Progenitor cell of endocrine pancreas (in vitro differentiated cells): ENCODE measurements around the gene LRRC27. TPM values are rescaled to one million over a fixed set of nuclear protein-coding genes. Genes with fewer than 3 reads are reported as not detected.

Experiments
- DNase-seq: peaks from one replicate; pipeline ENCODE4 v3.0.0; 2021; ENCODE audit warnings: low spot score; ENCODE audit not compliant: unreplicated experiment
- H3K27ac Mint-ChIP-seq: 2 replicates; pipeline ENCODE4 v1.8.0; 2021; ENCODE audit warnings: mild to moderate bottlenecking, moderate library complexity, mixed read lengths
- H3K27me3 Mint-ChIP-seq: 2 replicates; pipeline ENCODE4 v1.8.0; 2021; ENCODE audit warnings: mixed read lengths
- H3K36me3 Mint-ChIP-seq: 2 replicates; pipeline ENCODE4 v1.8.0; 2022; ENCODE audit warnings: mixed read lengths; ENCODE audit not compliant: insufficient read depth
- H3K4me1 Mint-ChIP-seq: 2 replicates; pipeline ENCODE4 v1.8.0; 2021; ENCODE audit warnings: low read depth, mixed read lengths
- H3K4me3 Mint-ChIP-seq: 2 replicates; pipeline ENCODE4 v1.8.0; 2021; ENCODE audit warnings: low read depth, mild to moderate bottlenecking, moderate library complexity, mixed read lengths
- H3K9me3 Mint-ChIP-seq: 2 replicates; pipeline ENCODE4 v1.8.0; 2021; ENCODE audit warnings: low read depth, mixed read lengths
- total RNA-seq: library from RNA; stranded (reverse); gene quantifications from 2 replicates; pipeline ENCODE4 v1.2.1, GENCODE V29; 2021
- TF ChIP-seq, protein P1 (sequence below): fragments of 200-600 bp; sonication (generic); IDR thresholded peaks from one replicate; pipeline ENCODE4 v1.5.0; 2021; ENCODE audit warnings: antibody characterized with exemption, mild to moderate bottlenecking; ENCODE audit not compliant: unreplicated experiment

The LRRC27 gene
- total RNA-seq, 1 donor from 2014 or later: 22.1 TPM

DNA sequence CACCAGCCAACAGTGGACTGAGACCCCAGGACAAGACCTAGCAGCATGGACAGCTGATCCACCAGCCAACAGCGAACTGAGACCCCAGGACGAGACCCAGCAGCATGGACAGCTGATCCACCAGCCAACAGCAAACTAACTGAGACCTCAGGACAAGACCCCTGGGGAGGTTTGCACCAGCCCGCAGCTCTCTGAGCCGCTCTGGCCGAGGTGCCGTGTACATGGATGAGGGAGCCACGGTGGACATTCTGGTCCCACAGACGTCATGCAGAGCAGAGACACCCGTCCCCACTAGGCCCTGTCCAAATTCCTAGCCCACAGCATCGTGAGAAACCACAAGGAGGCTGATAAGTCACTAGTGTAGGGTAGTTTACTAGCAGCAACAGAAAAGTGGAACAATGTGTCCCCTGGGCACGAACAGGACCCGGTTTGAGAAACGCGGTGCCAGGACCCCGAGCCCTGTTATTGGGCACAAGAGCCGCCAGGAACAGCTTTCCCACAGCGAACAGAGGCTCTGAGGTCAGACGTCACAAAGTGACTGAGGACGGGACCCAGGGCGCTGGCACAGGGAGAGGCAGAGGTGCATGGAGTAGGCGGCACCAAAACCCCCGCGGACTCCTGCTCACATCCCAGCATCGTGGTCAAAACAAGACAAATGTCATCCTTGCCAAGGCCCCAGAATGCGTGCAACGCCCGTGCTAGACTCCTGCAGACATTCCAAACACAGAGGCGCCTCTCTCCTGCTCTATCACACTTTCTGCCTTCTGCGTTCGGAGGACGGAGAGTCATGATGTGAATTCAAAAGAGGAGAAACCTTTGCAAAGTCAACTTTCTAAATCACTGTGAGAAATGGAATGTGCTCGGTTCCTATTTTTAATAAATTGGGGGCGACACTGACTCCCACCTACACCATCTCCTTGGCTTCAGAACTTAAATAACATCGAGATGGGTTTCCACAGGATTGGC is 32.3 kb upstream of the LRRC27 start:
- no peak for DNase-seq
- Mint-ChIP-seq H3K36me3 (no peaks in the 10 kb centered on the region), H3K4me3 (no peak overlapping the region), H3K9me3 (no peaks in the 10 kb centered on the region), H3K27ac (no peak overlapping the region), H3K27me3 (peaks cover 39% of the 10 kb centered on the region), H3K4me1 (peaks cover 1% of the 10 kb centered on the region)
- TF ChIP-seq, protein P1, sequence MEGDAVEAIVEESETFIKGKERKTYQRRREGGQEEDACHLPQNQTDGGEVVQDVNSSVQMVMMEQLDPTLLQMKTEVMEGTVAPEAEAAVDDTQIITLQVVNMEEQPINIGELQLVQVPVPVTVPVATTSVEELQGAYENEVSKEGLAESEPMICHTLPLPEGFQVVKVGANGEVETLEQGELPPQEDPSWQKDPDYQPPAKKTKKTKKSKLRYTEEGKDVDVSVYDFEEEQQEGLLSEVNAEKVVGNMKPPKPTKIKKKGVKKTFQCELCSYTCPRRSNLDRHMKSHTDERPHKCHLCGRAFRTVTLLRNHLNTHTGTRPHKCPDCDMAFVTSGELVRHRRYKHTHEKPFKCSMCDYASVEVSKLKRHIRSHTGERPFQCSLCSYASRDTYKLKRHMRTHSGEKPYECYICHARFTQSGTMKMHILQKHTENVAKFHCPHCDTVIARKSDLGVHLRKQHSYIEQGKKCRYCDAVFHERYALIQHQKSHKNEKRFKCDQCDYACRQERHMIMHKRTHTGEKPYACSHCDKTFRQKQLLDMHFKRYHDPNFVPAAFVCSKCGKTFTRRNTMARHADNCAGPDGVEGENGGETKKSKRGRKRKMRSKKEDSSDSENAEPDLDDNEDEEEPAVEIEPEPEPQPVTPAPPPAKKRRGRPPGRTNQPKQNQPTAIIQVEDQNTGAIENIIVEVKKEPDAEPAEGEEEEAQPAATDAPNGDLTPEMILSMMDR: no peak

DNA sequence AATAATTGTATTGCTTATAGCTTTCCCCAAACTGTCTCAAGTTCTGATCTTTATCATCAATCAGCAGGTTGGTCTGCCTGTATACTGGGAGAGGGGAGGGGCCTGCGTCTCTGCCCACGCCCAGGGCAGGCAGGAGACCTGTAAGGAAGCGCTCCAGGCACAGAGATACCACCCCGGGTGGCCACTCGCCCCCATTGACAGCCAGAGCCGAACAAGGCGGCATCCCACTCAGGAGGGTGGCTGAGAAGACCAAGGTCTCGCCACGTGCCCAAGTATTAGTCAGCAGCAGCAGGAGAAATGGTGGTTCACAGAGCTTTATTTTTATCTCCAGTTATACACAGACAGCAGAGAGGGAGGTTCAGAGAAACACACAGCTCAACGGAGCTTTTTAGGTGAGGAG is 31.4 kb upstream of the LRRC27 start:
- TF ChIP-seq, protein P1: no peak
- no peak for DNase-seq
- H3K27me3 Mint-ChIP-seq: peaks cover 46% of the 10 kb centered on the region
- H3K9me3 Mint-ChIP-seq: no peaks in the 10 kb centered on the region
- H3K4me1 Mint-ChIP-seq: peaks cover 1% of the 10 kb centered on the region
- H3K36me3 Mint-ChIP-seq: no peaks in the 10 kb centered on the region
- no peak overlapping the region for H3K4me3 Mint-ChIP-seq
- no peak overlapping the region for H3K27ac Mint-ChIP-seq

DNA sequence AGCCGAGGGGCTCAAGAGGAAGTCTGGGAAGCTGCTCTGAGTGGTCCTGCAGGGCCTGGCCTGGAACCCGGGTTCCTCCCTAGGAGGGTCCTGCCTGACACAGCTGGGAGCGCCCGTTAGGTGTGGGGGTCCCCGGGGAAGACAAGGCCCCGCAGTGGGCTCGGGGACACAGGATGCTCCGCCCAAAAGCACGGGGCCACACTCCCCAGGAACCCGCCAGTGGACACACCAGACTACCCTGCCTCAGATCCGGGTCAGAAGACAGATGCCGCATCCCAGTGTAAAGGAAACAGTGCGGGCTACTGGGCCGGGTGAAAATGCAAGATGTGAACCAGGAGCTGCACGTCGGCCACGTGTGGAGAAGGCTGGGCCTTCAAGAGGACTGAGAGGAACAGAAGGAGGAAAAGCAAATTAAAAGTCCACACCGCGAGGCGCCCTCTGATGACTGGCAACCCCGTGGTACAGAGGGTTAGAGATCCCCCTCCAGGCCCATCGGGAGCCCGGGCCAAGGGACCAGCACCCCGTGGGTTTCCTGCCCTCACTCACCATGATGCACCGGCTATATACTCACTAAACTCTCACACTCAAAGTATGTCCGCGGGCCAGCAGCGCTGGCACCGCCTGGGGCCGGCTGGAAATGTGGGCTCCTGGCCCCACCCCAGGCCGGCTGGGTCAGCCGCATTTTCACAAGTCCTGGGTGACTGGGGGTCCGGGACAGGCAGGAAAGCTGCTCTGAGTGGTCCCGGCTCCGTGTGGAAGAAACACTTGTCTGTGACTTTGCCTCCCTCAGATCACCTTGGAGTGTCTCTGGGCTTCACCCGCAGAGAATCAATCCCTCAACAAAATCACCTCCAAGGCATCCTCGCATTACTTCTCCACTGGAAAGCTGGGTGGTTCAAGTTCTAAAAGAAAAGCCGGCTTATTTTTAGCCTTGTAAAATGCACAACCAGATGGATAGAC is 30.3 kb upstream of the LRRC27 start:
- Mint-ChIP-seq H3K27me3 (peaks cover 53% of the 10 kb centered on the region), H3K4me3 (no peak overlapping the region), H3K27ac (no peak overlapping the region), H3K36me3 (no peaks in the 10 kb centered on the region), H3K4me1 (peaks cover 1% of the 10 kb centered on the region), H3K9me3 (no peaks in the 10 kb centered on the region)
- DNase-seq: no peak
- TF ChIP-seq, protein P1: no peak

DNA sequence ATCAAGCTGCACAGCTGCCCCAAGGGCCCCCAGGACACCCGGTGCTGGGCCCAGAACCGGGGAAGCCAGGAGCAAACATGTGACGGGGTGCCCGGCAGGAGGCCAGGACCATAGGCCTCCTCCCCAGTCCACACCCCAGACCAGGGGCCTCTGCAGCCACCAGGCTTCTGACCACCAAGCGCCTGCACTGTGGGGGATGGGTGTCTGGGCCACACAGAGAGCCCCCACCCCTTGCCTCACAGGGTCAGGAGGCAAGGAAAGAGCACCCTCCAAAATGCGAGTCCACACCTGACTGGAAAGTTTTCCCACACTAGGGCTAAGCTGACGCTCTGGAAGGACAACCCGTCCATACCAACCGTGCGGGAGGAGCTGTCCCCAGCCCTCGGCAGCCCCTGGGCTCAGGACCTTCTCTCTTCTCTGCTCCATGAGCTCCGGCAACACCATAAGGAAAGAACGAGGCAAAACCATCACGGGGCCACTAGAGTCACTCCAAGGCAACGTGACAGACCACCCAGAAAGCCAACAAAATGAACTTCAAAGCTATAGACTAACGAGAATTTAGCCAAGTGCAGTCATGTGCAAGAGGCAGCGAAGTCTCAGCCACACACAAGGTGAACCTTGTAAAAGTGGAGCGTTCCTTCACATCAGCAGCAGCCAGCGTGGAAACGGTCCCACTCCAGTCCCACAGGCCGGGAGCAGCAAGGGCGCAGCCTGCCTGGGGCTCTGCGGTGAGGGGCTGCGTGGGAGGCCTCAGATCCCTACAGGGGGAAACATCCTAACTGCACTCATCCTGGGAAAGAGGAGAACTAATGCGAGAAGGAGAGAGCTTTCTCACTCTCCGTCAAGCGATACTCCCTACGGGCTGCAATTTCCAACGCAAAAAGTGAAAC is 29.3 kb upstream of the LRRC27 start:
- no peak for DNase-seq
- H3K9me3 Mint-ChIP-seq: no peaks in the 10 kb centered on the region
- H3K4me3 Mint-ChIP-seq: no peak overlapping the region
- H3K4me1 Mint-ChIP-seq: peaks cover 3% of the 10 kb centered on the region
- no peak overlapping the region for H3K27ac Mint-ChIP-seq
- TF ChIP-seq, protein P1: no peak
- H3K36me3 Mint-ChIP-seq: no peaks in the 10 kb centered on the region
- peaks cover 54% of the 10 kb centered on the region for H3K27me3 Mint-ChIP-seq
